ENCODE results near the gene TTLL12. TPM values are rescaled to one million over a fixed set of nuclear protein-coding genes. Genes with fewer than 3 reads are reported as not detected.
A peak's percentile ranks its signal among the peaks of the same experiment; 100 is the strongest.

TTLL12 gene
- polyA plus RNA-seq, 2 of the 4 experiments (the other 2 are of a cell fraction) = 8.6 to 18.7 TPM

- Histone ChIP-seq H3K27ac (no peak overlapping the region), H3K4me1 (no peaks in the 10 kb centered on the region), H3K4me3 (no peak overlapping the region), H3K4me2 (no peak overlapping the region), H3K9me3 (no peaks in the 10 kb centered on the region)
- POLR2A ChIA-PET = no interaction called here
- FAIRE-seq = no peak
- no peak for ATAC-seq
- 100% methylated on average over 8 of the region's 24 CpGs for WGBS (ENCODE audit: missing lambda C conversion rate)
- TF ChIP-seq MAFK (IDR thresholded peaks at IDR 0.05; ENCODE audit: partially characterized antibody) (no peak), MYC (IDR thresholded peaks at IDR 0.05; ENCODE audit: borderline replicate concordance, low read length) (no peak), FOSL2 (IDR thresholded peaks at IDR 0.05) (no peak), FOSL2 (CRISPR knock-in tag; IDR thresholded peaks at IDR 0.05) (no peak), KDM5A (IDR thresholded peaks at IDR 0.05) (no peak), KDM1A (IDR thresholded peaks at IDR 0.05; ENCODE audit: low read depth) (no peak), EHMT2 (IDR thresholded peaks at IDR 0.05; ENCODE audit: low read depth) (no peak), MAZ (IDR thresholded peaks at IDR 0.05; ENCODE audit: borderline replicate concordance, low read depth, low read length) (no peak), EHF (CRISPR knock-in tag; IDR thresholded peaks at IDR 0.05) (no peak), GATA3 (IDR thresholded peaks at IDR 0.05; ENCODE audit: borderline replicate concordance) (no peak), FOXS1 (CRISPR knock-in tag; IDR thresholded peaks at IDR 0.05) (no peak), CTCF (IDR thresholded peaks at IDR 0.05) (no peak), HDAC2 (IDR thresholded peaks at IDR 0.05) (no peak)
- DNase-seq (ENCODE audit: low read depth in 1 of 2, low spot score in 1 of 2) = no peak
- CTCF ChIA-PET = no interaction called here
These were observed 24.4 kb downstream of the TTLL12 start for GRCh38 chr22:43162412-43163150.

GRCh38 chr22:43160497-43161126 lies 26.3 kb downstream of the TTLL12 start:
- FAIRE-seq (no peak), ATAC-seq (no peak), DNase-seq (ENCODE audit: low read depth in 1 of 2, low spot score in 1 of 2) (no peak)
- POLR2A ChIA-PET = no interaction called here
- TF ChIP-seq PBX3 (IDR thresholded peaks at IDR 0.05) (no peak), ZFP36 (IDR thresholded peaks at IDR 0.05; ENCODE audit: borderline replicate concordance, partially characterized antibody) (peak; percentile 71), KDM1A (IDR thresholded peaks at IDR 0.05; ENCODE audit: low read depth) (peak; percentile 69; the same call in 1 of the 2 replicates)
- WGBS (ENCODE audit: missing lambda C conversion rate) = 91% methylated on average over 7 of the region's 8 CpGs
- Histone ChIP-seq H3K4me2 (no peak overlapping the region), H3K4me1 (no peaks in the 10 kb centered on the region; the same call in 2 of the 3 replicates), H3K9me3 (no peaks in the 10 kb centered on the region), H3K27ac (no peak overlapping the region), H3K4me3 (no peak overlapping the region)
- CTCF ChIA-PET = interaction anchor here (0.8 kb wide), 1 partner anchor 70 kb away, joined by 4 read pairs; no protein-coding TSS in a partner anchor

GRCh38 chr22:43159484-43160178 lies 27.3 kb downstream of the TTLL12 start:
- DNase-seq (ENCODE audit: low read depth in 1 of 2, low spot score in 1 of 2) = peak in 1 of 2 experiments; percentile 22
- TF ChIP-seq CTCF (IDR thresholded peaks at IDR 0.05) = no peak
- TF ChIP-seq FOXS1 (CRISPR knock-in tag; IDR thresholded peaks at IDR 0.05) = no peak
- no peak for TF ChIP-seq NR3C1 (IDR thresholded peaks at IDR 0.05)
- WGBS (ENCODE audit: missing lambda C conversion rate) = 84% methylated on average over 5 of the region's 18 CpGs
- peak; percentile 36 to 51; a peak in 4 of 6 replicates for ATAC-seq
- H3K4me2 ChIP-seq = no peak overlapping the region
- H3K9me3 ChIP-seq = no peaks in the 10 kb centered on the region
- no peak overlapping the region for H3K4me3 ChIP-seq
- no peak for FAIRE-seq
- POLR2A ChIA-PET = no interaction called here
- H3K27ac ChIP-seq = no peak overlapping the region
- H3K4me1 ChIP-seq = no peaks in the 10 kb centered on the region; the same call in 2 of the 3 replicates
- CTCF ChIA-PET = no interaction called here
